Epidermal melanocyte (primary cell): ENCODE results near the gene CDKN3.
"Not testable (repeated sequence)": the region's sequence is repeated elsewhere in the genome, so short reads cannot be mapped to it uniquely, and the experiment has no call there.

ENCODE experiments used
- DNase-seq: peaks from one replicate; pipeline ENCODE4 v3.0.0; 2011; ENCODE audit warnings: low spot score; ENCODE audit not compliant: insufficient read length

The CDKN3 gene

DNA sequence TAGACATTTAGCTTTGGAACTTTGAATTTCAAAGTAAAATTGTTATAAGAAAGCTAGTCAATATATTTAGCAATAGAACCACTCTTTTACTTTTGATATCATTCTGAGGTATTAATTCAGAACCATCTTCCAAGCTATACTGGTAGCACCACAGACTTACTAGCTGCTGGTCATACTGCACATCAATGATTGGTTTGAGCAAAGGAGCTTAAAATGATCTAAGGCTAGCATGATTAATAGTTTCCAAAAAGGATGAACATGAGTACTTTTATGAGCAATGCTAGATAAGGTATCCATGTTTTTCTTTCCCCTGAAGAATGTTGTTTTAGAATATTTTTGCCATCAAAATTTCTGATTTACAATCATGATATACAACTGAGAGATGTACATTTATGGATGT, 27.2 kb downstream of the CDKN3 start:
- no peak for DNase-seq

DNA sequence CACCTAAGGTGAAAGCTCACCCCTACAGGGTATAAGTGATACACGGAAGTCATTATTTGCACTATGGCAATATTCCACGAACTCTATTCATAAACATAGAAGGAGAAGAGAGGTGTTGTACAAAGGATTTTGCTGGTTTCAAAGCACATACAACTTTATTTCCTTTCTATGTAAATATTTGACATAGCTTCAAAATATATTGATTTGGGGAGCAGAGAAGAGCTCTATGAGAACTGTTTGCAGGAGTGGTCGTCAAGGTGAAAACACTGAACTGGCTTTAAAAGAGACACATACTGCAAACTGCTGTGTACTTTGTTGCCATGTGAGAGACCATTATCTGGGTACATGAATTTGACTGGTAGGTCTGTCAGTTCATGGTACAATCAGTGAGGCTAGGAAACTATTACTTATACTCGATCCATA, 27.7 kb downstream of the CDKN3 start:
- DNase-seq: no peak

DNA sequence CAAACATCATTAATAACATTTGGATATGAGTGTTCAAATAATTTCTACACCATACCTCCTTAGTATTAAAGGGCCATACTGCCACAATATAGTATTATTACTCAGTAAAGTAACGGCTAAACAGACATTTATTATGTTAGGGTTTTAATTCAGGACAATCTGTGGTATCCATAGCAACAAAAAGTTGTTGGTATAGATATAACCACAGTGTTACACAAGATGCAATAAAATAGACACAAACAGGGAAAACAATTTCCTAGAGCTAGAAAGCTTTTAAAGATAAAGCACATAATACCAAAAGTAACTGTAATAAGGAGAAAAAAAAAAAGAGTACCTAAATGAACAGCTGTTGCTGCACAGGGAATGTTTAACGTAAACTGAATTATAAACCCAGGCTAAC, 28.3 kb downstream of the CDKN3 start:
- no peak for DNase-seq

DNA sequence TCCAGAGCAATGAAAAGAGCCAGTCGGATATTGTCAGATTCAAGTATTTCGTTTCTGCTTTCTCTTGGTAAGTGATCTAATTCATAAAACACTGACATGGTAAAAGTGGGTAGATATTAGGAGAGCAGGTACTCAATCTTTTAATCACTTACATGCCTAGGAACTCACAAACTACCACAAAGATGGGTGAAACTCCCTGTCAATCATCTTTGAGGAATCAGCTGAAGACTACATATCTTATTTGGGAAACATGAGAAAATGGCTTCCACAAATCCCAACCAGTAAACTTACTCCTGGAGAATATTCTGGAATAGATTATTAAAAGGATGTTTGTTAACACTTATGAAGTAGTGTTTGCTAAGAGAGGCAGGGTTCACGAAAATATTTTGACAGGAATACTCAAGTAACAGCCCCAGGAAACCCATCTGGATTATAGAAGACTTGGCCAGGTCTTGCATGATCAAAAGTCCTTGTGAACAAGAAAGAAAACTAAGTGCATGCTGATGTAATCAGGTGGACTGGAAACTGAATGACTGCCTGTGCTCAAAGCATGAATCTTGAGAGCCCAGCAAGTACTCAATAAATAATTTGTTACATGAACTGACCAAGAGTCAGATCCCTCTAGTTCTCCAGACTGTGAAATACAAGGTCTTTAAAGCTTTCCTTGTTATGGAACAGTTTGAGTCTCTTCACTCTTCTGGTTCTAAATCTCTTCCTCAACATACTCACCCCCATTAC, 28.9 kb downstream of the CDKN3 start:
- no peak for DNase-seq

DNA sequence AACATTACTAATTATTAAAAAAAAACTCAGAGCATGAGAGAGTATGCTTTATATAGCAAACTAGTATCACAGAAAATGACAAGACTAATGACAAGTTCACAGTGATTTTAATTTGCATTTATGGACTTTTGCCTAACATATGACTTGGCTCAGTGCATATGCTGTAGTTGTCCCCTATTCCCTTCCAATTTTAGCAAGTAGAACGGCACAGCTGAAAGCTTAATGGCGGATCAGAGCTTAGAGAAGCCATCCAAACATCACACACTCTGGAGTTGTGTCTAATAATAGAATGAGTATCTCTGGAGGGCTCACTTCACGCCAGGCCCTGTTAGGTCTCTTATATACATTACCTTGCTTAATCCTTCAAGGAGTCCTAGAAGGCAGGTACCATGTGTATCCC, 31.1 kb downstream of the CDKN3 start:
- no peak for DNase-seq

DNA sequence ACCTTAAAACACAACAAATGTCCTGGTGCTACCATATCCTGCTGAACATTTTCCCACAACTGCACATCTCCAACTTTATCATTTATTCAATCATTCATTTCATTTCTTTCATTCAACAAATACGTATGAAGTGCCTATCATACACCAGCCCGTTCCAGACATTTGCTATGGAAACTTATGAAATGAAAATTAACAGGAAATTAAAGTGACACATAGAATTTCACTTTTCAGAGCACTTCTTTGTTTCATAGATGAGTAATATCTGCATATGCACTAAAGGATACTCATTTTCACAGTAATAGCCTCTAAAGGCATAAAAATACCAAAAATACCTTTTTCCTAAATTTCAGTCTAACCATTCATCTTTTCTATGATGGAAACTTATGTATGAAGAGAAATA, 31.7 kb downstream of the CDKN3 start:
- no peak for DNase-seq

DNA sequence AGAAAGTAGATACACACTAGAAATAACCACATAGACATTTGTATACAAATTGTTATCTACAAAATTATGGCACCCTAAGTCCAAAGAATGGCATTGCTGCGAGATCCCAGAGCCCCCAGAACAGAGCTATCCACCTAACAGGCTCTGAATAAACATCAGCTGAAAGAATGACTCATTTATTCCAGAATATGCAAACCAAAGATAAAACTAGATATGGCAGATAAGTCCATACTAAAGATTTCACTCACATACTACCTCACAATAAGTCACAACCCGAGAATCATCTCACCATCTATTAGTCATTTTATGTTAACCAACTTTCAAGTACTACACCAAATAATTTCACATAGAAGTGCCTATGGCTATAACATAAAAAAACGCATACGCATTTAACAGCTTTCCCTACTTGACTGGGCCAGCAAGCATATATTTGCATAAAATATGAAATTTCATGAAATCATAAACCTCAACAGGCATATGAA, 38.7 kb downstream of the CDKN3 start:
- DNase-seq: no peak

DNA sequence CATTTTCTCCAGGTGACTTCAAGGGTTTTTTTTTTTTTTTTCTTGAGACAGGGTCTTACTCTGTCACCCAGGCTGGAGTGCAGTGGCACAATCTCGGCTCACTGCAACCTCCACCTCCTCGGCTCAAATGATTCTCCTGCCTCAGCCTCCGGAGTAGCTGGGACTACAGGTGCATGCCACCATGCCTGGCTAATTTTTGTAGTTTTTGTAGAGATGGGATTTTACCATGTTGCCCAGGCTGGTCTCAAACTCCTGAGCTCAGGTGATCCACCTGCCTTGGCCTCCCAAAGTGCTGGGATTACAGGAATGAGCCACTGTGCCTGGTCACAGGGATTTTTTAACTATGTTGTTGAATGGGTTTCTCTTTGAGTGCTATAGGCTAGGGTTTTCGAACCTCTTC, 41.1 kb downstream of the CDKN3 start:
- DNase-seq: not testable (repeated sequence)

DNA sequence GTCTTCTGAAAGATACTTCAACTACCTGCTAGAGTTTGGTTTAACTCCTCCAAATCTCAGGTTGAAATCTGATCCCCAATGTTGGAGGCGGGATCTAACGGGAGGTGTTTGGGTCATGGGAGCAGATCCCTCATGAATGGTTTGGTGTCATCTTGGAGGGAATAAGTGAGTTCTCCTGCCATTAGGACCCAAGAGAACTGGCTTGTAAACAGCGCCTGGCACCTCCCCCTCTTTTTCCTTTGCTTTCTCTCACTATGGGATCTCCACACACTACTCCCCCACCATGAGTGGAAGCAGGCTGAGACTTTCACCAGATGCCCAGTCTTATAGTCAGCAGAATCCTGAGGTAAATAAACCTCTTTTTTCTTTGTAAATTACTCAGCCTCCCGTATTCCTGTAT, 41.9 kb downstream of the CDKN3 start:
- DNase-seq: no peak

DNA sequence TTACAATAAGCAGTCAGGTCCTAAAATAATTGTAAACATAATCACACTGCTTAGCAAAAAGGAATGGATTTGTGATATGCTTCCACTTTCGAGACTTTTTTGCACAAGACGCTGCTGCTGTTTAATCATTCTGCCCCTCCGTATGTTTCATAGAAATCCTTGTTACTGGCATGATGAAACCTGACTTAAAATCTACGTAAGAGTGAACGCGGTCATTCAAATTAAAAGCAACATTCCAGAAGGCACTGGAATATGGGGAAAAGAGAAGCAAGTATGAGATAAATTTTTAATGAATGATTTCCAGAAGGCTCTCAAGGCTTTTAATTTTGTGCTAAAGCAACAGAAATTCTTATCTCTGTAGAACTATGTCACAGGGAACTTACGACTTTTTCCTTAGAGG, 43.2 kb downstream of the CDKN3 start:
- DNase-seq: no peak

DNA sequence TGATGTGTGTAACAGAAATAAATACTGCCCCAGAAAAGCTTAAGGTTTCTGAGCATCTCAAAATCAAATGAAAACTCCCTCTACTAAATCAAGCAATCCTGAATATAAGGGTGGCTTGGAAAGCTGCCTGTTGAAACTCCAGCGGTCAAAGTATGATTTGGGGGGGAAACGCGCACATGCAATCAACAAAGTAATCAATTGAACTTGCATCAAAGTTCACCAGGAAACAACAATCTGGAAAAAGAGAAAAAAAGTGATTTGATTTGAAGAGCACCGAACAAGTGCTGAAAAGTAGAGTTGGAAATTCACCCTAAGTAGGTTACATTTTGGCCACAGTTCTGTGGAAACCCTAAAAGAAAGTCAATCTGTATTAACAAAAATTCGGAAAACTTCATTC, 43.7 kb downstream of the CDKN3 start:
- no peak for DNase-seq

DNA sequence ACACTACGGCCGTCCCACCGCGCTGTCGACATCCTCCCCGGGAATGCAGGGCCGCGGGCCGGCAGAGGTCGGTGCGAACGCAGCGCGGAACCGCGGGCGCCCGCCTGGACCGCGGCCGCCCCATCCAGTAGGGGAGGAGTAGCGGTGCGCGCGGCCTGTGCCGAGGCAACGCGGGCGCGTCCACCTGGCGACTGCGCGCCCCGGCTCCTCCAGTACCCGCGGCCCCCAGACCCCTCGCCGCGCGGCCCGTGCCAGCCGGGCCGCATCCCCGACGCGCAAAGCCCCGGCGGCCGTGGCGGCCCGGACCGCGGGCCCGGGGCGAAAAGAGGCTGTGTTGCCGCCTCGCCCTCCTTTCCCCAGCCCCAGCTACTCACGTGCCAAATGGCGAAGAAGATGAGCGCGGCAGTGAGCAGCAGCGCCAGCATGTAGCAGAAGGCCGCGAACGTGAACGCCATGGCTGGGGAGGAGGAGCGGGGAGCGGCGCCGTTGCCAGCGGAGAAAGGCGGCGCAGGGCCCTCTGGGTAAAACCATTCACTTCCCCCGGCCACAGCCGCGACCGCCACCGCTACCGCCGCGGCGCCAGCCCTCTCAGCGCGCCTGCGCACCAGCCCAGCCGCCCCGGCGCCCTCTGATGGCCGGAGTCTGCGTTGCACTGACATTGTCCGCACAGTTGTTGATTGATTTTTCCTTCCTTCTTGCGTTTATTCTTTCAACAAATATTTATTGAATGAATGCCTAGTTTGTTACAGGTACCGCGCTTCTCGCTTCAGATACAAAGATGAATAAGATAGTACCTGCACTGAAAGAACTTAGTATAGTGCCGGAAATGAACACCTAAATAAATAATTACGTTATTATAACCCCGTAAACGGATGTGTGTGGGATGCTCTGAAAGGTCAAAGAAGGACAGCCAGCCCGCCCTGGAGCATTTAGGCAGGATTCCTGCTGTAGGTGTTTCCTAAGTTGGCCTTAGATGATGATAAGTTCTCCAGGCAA, 44.4 kb downstream of the CDKN3 start, which contains the start of gene CNIH1:
Gene CNIH1, minus strand, starts transcription at position 502 of the 996 bp plus-strand sequence. Its CDS starts 47 bp downstream, at position 455.
- DNase-seq: peak; percentile 90

DNA sequence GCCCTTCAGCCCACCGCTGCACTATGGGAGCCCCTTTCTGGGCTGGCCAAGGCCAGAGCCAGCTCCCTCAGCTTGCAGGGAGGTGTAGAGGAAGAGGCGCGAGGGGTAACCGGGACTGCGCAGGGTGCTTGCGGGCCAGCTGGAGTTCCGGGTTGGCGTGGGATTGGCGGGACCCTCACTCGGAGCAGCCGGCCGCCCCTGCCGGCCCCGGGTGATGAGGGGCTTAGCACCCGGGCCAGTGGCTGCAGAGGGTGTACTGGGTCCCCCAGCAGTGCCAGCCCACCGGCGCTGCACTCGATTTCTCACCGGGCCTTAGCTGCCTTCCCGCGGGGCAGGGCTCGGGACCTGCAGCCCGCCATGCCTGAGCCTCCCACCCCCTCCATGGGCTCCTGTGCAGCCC, 46.2 kb downstream of the CDKN3 start:
- DNase-seq: not testable (repeated sequence)

DNA sequence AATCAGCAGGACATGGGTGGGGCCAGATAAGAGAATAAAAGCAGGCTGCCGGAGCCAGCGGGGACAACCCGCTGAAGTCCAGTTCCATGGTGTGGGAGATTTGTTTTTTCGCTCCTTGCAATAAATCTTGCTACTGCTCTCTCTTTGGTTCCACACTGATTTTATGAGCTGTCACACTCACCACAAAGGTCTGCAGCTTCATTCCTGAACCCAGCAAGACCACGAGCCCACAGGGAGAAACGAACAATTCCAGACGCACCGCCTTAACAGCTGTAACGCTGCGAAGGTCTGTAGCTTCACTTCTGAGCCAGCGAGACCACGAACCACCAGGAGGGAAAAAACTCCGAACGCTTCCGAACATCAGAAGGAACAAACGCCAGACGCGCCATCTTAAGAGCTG, 47.2 kb downstream of the CDKN3 start:
- DNase-seq: no peak

DNA sequence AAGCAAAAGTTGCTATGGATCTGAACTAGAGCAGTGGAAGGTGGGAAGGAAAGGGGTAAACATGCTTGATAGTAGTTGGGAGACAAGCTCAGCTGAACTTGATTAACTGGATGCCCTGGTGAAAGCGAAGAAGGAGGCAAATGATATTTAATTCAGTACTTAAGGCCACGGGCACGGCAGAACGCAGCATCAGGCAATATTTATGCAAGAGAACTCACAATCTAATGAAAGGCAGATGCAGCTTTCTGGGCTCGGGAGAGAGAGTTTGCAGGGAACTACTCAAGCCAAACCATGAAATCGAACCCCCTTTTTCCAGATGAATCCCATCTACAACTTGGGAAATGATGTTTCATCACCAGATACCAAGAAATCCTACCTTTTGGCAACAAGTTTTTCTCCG, 47.9 kb downstream of the CDKN3 start:
- DNase-seq: no peak

DNA sequence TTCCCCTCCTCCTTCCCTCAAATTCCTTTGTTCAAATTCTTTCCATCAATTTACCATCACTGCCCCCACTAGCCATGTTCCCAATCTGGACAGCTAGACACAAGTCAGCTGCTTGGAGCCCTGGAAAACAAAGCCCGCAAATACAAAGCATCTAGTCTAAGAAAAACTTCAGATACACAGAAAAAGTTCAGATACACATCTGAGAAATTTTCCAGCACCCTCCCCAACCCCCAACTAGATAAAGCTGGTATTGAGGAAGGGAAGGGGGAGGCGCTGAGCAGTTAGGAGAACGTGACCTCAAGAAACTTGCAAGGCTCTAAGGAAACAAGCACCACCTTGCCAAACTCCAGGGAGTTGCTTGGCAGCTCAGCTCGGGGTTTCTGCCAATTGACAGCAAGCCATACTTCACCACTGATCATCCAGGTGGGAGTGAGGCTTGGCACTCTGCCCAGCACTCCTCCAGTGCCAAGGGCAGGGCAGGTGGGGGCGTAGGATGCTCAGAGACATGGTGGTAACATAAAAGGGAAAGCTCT, 49.4 kb downstream of the CDKN3 start:
- no peak for DNase-seq

DNA sequence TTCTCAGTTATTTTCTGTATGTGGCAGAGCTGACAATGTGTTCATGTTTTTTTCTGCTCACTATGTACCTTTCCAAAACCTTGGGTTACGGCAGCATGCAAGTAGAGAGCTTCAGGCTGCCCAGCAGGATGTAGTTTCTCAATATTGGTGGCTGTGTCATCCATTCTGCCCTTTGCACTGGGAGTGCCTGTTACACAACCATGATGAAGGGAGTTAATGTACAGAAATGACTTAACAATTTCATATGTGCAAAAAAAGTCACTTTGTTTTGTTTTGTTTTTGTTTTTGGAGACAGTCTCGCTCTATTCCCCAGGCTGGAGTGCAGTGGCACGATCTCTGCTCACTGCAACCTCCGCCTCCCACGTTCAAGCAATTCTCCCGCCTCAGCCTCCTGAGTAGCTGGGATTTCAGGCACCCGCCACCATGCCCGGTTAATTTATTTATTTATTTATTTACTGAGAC, 50.5 kb downstream of the CDKN3 start:
- DNase-seq: no peak

DNA sequence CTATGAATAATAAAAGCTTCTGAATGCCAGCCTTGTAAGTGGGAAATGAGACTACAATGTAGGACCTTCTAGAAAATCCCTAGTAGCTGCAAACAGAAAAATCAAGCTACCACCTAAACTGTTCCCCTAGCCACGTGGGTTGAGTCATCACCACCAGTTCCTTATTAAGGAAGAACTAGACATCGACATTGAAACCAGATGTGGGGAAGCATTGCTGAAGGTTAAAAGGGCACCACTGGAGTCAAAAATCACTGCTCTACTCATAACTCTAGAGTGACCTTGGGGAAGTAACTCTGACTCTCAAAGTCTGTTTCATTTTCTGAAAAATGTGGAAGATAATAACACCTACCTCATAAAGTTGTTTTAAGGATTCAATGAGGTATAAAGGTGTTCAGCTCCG, 53.7 kb downstream of the CDKN3 start:
- DNase-seq: peak; percentile 26

DNA sequence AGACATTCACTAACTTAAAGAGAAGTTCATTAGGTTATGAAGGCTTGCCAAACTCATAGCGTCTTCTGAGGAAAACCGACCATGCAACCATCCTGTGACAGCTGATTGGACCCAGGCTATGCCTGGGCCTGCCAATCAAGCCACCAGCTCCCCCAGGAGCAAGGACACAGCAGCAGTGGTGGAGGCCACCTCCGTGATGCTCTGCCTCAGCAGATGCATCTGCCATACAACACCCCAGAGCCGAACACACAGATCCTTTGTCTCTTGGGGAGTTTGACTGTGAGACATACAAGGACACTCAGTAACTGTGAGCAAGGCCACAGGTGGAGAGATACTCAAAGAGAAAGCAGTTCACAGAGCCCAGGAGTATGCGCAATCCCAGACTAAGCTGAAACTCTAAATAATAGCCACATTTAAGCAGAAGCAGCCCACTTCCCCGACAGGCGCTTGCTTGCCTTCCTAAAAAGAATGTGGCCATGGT, 54.4 kb downstream of the CDKN3 start:
- DNase-seq: no peak

DNA sequence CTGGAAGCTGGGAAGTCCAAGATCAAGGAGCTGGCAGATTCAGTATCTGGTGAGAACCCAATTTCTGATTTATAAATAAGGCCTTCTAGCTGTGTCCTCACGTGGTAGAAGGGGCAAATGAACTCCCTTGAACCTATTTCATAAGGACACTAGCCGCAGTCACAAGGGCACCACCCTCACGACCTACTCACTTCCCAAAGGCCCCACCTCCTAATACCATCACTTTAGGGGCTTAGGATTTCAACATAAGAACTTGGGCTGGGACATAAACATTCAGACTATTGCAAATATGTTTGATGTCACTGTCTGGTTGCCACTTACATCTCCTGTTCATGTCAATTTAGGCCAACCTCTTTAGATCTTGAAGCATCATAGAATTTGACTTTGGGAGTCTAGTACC, 55.2 kb downstream of the CDKN3 start:
- no peak for DNase-seq

DNA sequence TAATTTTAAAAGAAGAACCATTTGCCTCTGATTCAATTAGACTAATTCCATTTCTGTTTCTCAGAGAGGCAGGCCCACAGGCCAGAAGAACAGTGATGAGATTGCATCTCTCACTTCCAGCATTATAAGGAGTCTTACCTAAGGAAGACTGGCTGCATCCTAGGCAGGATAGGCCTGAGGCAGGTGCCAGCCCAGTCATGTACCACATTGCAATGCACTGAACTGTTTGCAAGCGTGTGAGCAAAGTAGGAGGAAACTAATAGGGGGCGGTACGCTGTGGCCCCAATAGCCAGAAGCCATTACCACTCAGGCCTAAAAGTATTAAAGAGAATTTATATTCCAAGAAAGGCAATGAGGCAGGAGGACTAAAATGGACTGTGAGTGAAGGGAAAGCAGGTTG, 56.4 kb downstream of the CDKN3 start:
- DNase-seq: no peak

DNA sequence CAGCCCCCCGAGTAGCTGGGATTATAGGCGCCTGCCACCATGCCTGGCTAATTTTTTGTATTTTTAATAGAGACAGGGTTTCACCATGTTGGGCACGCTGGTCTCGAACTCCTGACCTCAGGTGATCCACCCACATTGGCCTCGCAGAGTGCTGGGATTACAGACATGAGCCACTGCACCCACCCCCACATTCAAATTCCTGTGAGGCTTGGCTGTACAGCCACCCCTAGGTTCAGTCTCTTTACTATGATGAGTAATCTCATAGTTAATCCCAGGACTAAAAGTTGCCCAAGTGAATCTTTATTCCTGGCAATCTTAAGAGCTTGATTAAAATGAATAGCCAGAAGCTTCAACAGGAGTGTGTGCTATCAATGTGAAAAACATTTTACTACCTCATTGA, 57.2 kb downstream of the CDKN3 start:
- not testable (repeated sequence) for DNase-seq
